Measurements from ENCODE around the gene VILL.

DNA sequence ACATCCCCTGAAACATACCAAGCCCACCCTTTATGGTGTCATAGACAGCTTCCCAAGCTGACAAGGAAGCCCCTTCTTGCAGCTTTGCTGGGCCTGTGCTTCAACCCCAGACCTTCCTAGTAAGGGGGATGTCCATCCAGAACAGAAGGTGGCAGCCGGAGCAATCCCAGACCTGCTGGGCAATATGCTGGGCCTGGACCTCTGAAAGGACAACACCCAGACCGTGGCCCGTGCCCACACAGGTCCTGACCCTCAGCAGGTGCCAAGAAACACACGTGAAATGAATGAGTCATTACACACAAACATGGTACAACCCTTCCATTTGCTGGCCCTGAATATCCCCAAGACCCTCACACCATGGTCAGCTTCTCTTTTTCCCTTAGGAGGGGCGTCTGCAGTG is 19.8 kb upstream of the VILL start:
- TF ChIP-seq, protein P1, sequence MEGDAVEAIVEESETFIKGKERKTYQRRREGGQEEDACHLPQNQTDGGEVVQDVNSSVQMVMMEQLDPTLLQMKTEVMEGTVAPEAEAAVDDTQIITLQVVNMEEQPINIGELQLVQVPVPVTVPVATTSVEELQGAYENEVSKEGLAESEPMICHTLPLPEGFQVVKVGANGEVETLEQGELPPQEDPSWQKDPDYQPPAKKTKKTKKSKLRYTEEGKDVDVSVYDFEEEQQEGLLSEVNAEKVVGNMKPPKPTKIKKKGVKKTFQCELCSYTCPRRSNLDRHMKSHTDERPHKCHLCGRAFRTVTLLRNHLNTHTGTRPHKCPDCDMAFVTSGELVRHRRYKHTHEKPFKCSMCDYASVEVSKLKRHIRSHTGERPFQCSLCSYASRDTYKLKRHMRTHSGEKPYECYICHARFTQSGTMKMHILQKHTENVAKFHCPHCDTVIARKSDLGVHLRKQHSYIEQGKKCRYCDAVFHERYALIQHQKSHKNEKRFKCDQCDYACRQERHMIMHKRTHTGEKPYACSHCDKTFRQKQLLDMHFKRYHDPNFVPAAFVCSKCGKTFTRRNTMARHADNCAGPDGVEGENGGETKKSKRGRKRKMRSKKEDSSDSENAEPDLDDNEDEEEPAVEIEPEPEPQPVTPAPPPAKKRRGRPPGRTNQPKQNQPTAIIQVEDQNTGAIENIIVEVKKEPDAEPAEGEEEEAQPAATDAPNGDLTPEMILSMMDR (conservative IDR thresholded peaks at IDR 0.05), result no peak
- no peak for TF ChIP-seq ZFX (IDR thresholded peaks at IDR 0.05)
